Progenitor cell of endocrine pancreas (in vitro differentiated cells): ENCODE measurements around the gene RHOV. TPM values are rescaled to one million over a fixed set of nuclear protein-coding genes. Genes with fewer than 3 reads are reported as not detected.

Source experiments
- DNase-seq: peaks from one replicate; pipeline ENCODE4 v3.0.0; 2021; ENCODE audit warnings: low spot score; ENCODE audit not compliant: unreplicated experiment
- H3K27ac Mint-ChIP-seq: 2 replicates; pipeline ENCODE4 v1.8.0; 2021; ENCODE audit warnings: mild to moderate bottlenecking, moderate library complexity, mixed read lengths
- H3K27me3 Mint-ChIP-seq: 2 replicates; pipeline ENCODE4 v1.8.0; 2021; ENCODE audit warnings: mixed read lengths
- H3K36me3 Mint-ChIP-seq: 2 replicates; pipeline ENCODE4 v1.8.0; 2022; ENCODE audit warnings: mixed read lengths; ENCODE audit not compliant: insufficient read depth
- H3K4me1 Mint-ChIP-seq: 2 replicates; pipeline ENCODE4 v1.8.0; 2021; ENCODE audit warnings: low read depth, mixed read lengths
- H3K4me3 Mint-ChIP-seq: 2 replicates; pipeline ENCODE4 v1.8.0; 2021; ENCODE audit warnings: low read depth, mild to moderate bottlenecking, moderate library complexity, mixed read lengths
- H3K9me3 Mint-ChIP-seq: 2 replicates; pipeline ENCODE4 v1.8.0; 2021; ENCODE audit warnings: low read depth, mixed read lengths
- CTCF ChIP-seq: fragments of 200-600 bp; sonication (generic); IDR thresholded peaks from one replicate; pipeline ENCODE4 v1.5.0; 2021; ENCODE audit warnings: antibody characterized with exemption, mild to moderate bottlenecking; ENCODE audit not compliant: unreplicated experiment
- total RNA-seq: library from RNA; stranded (reverse); gene quantifications from 2 replicates; pipeline ENCODE4 v1.2.1, GENCODE V29; 2021

The RHOV gene
- total RNA-seq, 1 donor from 2014 or later, result 5.1 TPM

GRCh38 chr15:40854161-40854560 is 19.9 kb downstream of the RHOV start:
- H3K4me3 Mint-ChIP-seq, result no peak overlapping the region
- H3K27ac Mint-ChIP-seq, result no peak overlapping the region
- H3K9me3 Mint-ChIP-seq, result no peaks in the 10 kb centered on the region
- H3K27me3 Mint-ChIP-seq, result no peaks in the 10 kb centered on the region
- H3K4me1 Mint-ChIP-seq, result peaks cover 9% of the 10 kb centered on the region
- DNase-seq, result no peak
- no peak for TF ChIP-seq CTCF
- peaks cover 23% of the 10 kb centered on the region for H3K36me3 Mint-ChIP-seq

GRCh38 chr15:40853241-40853890 is 20.7 kb downstream of the RHOV start:
- Mint-ChIP-seq H3K4me1 (peaks cover 8% of the 10 kb centered on the region), H3K9me3 (no peaks in the 10 kb centered on the region), H3K4me3 (no peak overlapping the region), H3K36me3 (peaks cover 20% of the 10 kb centered on the region), H3K27me3 (no peaks in the 10 kb centered on the region), H3K27ac (no peak overlapping the region)
- DNase-seq, result no peak
- TF ChIP-seq CTCF, result no peak

- H3K36me3 Mint-ChIP-seq, result peaks cover 23% of the 10 kb centered on the region
- no peak overlapping the region for H3K4me3 Mint-ChIP-seq
- no peak overlapping the region for H3K27ac Mint-ChIP-seq
- no peaks in the 10 kb centered on the region for H3K9me3 Mint-ChIP-seq
- H3K4me1 Mint-ChIP-seq, result peaks cover 14% of the 10 kb centered on the region
- H3K27me3 Mint-ChIP-seq, result no peaks in the 10 kb centered on the region
- TF ChIP-seq CTCF, result no peak
- DNase-seq, result no peak
Observed at GRCh38 chr15:40852529-40852928, 21.5 kb downstream of the RHOV start.

- peaks cover 27% of the 10 kb centered on the region for H3K4me1 Mint-ChIP-seq
- TF ChIP-seq CTCF, result no peak
- no peaks in the 10 kb centered on the region for H3K9me3 Mint-ChIP-seq
- H3K27me3 Mint-ChIP-seq, result no peaks in the 10 kb centered on the region
- H3K36me3 Mint-ChIP-seq, result peaks cover 18% of the 10 kb centered on the region
- DNase-seq, result no peak
- H3K4me3 Mint-ChIP-seq, result no peak overlapping the region
- H3K27ac Mint-ChIP-seq, result peak overlapping the region; percentile 87
Observed at GRCh38 chr15:40850576-40851112, 23.4 kb downstream of the RHOV start.

- peak; percentile 49 for DNase-seq
- H3K4me3 Mint-ChIP-seq, result peak overlapping the region; percentile 96
- TF ChIP-seq CTCF, result no peak
- H3K4me1 Mint-ChIP-seq, result peaks cover 37% of the 10 kb centered on the region
- H3K27me3 Mint-ChIP-seq, result no peaks in the 10 kb centered on the region
- H3K27ac Mint-ChIP-seq, result peak overlapping the region; percentile 99
- peaks cover 17% of the 10 kb centered on the region for H3K36me3 Mint-ChIP-seq
- H3K9me3 Mint-ChIP-seq, result no peaks in the 10 kb centered on the region
Observed at GRCh38 chr15:40847223-40847961, 26.6 kb downstream of the RHOV start.
